ENCODE measurements around the gene ATRIP.

DNA sequence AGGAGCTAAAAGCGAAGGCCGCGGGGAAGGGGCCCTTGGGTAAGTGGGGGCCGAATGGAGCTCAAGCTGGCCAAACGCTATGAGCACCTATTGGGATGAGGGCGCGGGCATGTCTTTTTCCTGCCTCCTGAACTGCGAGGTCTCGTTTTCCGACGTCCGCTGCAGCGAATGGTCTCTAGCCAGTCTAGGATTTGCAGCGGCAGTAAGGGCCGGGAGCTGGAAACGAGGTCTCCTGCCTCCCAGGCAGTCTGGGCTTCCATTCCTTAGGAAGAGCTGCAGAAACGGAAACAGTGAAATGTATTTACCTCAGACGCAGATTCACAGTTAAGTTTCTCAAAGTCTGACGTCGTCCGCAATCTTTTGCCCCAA is 6.0 kb upstream of the ATRIP start:
- TF ChIP-seq POLR2A (IDR thresholded peaks at IDR 0.05; ENCODE audit: low read depth, low read length) (no peak), SPI1 (IDR thresholded peaks at IDR 0.05; ENCODE audit: low read depth, low read length) (no peak), TAF1 (IDR thresholded peaks at IDR 0.05; ENCODE audit: low read depth, low read length) (no peak)
